NT2/D1 (cell line): ENCODE data around the gene ESR2.

Source experiments
- YY1 ChIP-seq: IDR thresholded peaks from 2 replicates; pipeline ENCODE4 v1.6.1; 2011; ENCODE audit not compliant: insufficient read length, insufficient read depth
- ZNF274 ChIP-seq: IDR thresholded peaks from 2 replicates; pipeline ENCODE4 v1.6.1; 2011; ENCODE audit warnings: mild to moderate bottlenecking, low read depth, low read length

DNA sequence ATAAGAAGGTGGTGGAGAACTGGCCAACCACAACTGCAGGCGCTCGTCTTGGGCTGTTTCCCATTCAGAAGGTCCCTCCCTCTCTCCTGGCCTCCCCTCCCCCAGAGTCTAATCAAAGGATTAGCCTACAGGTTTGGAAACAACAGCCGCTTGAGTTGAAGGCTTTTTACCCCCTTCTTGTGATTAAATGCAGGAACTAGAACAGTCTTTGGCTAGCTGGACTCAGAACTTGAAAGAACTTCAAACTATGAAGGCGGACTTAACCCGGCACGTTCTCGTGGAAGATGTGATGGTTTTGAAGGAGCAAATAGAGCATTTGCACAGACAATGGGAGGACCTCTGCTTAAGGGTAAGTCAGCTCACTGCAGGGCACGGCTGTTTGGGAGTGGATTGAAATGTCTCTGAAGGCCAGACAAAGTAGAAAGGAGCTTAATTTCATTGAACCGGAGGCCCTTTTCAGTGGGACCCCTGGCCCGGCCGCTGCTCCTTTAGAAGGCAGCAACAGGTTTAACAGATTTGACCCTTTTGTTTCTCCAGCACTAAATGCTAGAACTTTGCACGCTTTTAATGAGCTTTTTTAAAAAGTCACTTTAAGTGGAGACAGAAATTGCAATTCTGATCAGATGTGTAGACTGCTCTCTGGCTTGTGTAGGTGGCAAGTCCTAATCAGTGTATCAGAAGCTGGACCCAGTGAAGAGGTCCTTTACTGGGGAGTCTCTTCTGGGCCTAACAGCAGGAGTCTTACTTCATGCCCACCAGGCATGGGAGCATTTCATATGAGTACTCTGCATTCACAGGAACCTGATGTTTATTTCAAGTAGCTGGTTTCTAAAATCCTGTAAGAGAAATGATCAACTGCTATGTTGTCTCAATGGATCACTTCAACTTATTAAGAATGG lies 107.7 kb downstream of the ESR2 start:
- TF ChIP-seq ZNF274 (no peak), YY1 (no peak)
